HG03103 (cell line): ENCODE measurements around the gene FBXO39.
"Not testable (repeated sequence)": the region's sequence is repeated elsewhere in the genome, so short reads cannot be mapped to it uniquely, and the experiment has no call there.

Source experiments
- ATAC-seq: cut with Tn5 transposase; IDR thresholded peaks from one replicate; pipeline ENCODE4 v1.9.1; 2021; ENCODE audit warnings: low read depth; ENCODE audit not compliant: unreplicated experiment

FBXO39 gene

DNA sequence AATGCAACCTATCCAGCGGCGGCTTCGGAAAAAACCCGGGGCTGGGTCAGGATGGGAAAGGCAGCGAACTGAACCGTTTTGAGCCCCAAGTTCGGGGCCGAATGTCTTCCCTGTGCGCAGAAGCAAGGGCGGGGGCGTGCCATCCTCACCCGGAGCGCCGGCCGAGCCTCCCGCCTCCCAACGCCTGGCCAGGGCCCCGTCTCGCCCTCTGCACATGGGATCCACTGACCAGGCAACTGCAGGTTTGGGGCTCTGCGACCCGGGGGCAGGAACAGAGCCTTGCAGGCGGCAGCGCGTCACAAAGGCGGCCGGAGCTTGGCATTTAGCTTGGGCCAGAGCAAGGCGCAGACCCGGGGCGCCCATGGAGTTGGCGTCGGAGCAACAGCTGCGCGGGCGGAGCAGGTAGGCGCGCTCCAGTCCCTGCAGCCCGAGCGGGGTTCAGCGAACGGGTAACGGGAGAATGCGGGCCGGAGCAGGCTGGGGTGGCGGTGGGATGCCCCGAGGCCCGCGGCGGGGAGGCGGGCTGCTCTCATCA lies at the start of gene FBXO39:
Gene FBXO39, plus strand, starts transcription at position 345 of the 535 bp plus-strand sequence. CDS start 3,654 bp downstream, outside the sequence.
- no peak for ATAC-seq

DNA sequence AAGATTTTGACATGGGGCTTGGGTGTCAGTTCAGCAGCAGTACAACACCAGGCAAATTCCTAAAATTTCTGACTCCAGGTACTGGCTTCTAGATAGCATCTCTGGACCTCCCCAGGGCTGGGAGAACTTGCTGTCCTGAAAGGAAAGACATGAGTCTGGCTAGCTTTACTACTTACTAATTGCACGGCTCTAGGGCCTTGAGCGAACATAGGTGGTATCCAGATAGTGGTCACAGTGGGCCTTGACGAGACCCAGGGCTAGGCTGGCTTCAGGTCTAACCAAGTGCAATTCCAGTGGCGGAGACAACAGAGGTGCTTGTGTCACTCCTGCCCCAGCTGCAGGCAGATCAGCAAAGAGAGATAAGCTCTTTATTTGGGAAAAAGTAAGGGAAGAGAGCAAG lies 46.5 kb upstream of the FBXO39 start:
- ATAC-seq, result no peak

DNA sequence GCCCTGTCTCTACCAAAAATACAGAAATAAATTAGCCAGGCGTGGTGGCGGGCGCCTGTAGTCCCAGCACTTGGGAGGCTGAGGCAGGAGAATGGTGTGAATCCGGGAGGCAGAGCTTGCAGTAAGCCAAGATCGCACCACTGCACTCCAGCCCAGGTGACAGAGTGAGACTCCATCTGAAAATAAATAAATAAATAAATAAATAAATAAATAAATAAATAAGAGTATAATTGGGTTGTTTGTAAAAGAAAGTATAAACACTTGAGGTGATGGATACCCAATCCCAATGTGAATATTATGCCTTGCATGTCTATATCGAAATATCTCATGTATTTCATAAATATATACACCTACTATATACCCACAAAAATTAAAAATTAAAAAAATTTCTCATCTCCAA lies 29.4 kb upstream of the FBXO39 start:
- not testable (repeated sequence) for ATAC-seq

DNA sequence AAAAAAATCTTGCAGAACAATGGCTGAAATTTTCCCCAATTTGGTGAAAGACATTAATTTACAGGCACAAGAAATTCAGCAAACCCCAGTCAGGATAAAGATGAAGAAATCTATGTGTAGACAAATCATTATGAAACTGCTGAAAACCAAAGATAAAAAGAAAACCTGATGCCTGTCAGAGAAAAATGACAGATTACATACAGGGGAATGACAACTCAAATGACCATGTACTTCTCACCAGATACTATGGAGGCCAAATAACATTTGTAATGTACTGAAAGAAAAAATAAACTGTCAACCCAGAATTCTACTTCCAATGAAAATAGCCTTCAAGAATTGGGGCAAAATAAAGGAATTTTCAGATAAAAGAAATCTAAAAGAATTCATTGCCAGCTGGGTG lies 27.4 kb upstream of the FBXO39 start:
- ATAC-seq, result no peak

DNA sequence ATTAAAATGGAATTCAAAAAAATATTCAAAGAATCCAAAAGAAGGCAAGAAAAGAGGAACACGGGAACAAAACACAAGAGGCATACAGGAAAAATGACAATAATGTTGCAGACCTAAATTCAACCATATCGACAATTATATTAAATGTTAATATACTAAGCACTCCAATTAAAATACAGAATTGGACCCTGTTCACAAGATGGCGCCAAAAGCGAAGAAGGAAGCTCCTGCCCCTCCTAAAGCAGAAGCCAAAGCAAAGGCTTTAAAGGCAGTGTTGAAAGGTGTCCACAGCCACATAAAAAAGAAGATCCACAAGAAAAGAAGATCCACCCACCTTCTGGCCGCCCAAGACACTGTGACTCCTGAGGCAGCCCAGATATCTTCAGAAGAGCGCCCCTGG lies 26.5 kb upstream of the FBXO39 start:
- no peak for ATAC-seq

DNA sequence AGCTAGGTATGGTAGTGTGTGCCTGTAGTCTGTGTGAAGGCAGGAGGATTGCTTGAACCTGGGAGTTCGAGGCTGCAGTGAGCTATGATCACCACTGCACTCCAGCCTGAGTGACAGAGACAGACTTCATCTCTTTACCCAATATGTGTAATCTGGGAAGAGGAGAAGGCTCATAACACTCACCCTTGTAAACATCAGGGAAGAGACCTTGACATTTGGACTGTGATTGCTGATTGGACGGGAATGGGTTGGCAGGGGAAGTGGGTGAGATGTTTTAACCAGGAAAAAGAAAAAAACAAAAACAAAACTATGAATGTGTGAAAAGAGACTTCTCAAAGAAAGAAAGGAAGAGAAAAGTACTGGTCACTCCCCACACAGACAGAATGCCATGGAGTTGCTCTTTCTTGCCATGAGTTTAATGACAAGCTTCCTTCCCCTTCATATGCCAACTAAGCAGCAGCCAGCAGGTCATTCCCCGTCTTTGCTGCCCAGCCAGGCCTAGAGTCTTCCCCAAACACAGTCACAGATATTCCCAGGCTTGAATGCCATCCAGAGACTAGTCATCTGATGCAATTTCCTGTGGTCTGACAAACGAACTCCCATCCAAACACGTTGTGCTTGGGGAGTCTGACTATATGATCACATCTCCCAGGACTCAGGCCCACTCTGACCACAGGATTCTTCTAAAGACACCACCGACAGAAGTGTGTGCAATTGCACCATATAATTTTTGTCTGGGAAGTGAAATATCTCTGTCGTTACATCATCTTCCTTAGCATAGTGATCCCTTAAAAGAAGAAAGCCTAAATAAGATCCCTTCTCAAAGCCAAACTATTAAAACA lies 23.7 kb upstream of the FBXO39 start:
- ATAC-seq, result no peak

DNA sequence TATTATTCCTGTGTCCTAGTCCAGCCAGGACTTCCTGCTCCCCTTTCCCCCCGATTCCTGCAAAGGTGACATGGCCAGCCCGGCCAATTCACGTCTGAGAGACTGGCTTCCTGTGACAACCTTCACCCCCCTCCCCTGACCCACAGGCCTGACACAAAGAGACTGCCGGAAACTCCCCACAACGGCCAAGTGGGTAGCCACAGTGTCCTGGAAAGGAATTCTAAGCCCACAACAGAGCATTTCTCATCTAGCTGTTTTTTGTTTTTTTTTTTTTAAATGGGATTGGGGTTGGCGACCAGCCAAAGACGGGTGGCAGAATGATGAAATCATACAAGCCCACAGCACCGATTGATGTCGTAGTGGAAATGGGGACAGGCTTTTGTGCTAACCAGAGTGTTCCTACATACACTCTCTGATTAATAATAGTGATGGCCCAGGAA lies 23.0 kb upstream of the FBXO39 start:
- ATAC-seq, result no peak

DNA sequence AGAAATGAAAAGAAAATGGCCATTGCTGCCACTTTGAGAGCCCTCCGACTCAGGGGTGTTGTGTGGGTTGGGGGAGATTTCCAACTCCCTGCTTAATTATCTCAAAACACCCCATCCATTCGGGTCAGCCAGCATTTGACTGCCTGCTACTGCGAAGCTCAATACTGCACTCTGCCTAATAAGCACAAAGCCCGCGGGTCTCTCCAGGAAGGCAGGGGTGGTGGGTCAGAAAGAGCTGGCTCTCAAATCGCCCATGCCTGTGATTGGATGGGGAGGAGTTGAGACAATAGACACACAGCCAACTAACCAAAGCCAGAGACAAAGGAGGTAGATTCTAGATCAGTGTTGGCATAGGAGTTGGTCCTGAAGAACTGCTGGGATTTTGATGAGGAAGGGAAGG lies 22.5 kb upstream of the FBXO39 start:
- no peak for ATAC-seq

DNA sequence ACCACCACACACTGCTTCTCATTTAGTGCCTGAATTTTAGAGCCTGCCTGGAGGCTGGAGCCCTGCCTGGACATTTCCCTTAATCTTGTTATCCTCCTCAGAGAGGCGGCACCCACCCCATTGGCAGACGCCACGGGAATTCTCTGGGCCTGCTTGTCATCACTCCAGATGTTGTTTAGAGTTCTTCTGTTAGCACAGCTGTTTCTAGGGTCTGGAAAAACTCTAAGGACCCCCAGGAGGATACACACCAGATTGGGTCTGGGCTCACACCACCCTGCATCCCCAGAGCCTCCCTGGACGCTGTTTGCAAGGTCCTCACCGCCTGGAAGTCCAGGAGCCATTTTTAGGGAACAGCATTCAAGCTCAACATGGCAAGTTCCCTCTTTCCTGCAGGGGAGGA lies 20.7 kb upstream of the FBXO39 start:
- no peak for ATAC-seq

DNA sequence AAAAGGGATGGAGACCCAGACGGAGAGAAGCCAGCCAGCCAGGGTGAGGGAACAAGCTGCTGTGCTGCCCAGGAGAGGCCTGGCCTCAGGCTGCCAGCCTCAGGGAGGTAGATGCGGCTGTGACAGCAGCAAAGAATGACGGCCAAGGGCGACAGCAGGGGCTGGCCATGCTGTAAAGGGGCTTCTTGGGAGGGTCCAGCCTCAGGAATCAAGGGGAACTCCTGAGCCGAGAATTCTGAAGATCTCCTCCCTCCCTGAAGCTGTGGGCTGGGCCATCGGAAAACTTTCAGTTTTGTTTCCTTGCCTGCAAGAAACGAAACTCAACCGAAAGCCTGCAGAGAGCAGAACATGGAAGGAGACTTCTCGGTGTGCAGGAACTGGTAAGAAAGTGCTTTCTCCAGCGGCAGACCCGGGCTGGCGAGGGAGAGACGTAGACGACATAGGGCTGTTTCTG lies 20.3 kb upstream of the FBXO39 start, which contains the start of gene XAF1:
Gene XAF1, plus strand, starts transcription at position 316 of the 454 bp plus-strand sequence. Its CDS starts 33 bp downstream, at position 349.
- no peak for ATAC-seq

DNA sequence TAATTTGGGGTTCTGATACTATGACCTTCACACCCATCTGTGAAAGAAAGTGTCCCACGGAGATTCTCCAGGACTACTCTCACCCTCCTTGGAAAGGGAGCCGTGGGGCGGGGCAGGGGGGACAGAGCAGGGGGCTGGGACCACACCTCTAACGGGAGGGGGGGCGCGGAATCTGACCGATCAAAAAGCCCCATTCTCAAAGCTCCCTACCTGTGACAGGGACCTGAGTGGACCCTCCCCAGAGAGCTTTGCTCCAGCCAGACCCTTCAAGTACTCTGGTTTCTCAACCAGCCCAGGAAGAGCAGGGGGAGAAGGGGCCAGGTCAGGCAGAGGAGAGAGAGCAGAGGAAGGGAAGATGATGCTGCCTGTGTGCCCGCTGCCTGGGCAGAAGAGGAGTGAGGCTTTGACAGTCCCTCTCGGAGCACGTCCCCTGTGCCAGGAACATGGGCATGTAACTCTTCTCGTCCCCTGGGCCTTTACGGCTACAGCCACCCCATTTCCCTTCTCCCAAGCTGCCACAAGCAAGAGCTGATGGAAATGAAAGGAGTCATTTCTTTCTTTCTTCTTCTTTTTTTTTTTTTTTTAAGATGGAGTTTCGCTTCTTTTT lies 19.5 kb upstream of the FBXO39 start:
- ATAC-seq, result no peak

DNA sequence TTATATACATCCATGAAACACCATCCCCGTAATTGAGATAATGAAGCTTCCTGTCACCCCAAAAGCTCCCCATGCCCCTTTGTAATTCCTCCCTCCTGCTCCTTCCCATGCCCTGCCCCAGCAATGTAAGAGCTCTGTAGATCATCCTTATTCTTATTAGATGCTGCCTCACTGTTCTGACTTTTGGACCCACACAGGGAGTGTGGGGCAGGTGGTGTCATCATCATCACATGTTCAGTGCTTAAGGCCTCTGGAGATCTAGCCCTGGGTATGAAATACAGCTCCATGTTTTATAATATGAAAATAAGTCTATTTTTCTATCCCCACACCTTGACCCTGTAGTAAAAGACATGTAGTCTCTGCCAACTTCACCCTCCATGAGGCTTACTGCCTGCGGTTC lies 18.3 kb upstream of the FBXO39 start:
- ATAC-seq, result no peak

DNA sequence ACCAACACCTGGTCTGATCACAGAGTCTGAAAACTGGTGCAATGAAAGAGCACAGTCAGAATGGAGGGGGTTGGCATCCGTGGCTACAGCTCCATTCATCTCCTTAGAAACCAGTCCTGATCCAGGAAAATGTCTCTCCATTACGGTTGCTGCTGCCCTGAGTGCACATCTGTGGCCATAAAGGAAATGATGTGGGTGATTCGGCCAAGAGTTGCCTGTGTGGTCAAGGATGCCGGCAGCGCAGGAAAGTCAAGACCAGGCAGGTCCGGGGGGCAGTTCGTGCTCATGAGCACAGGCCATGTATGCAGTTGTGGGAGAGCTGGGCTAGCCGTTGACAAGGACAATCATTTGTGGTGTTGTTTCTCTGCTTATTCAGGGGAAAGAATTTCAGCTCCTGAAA lies 14.2 kb upstream of the FBXO39 start:
- ATAC-seq, result no peak

DNA sequence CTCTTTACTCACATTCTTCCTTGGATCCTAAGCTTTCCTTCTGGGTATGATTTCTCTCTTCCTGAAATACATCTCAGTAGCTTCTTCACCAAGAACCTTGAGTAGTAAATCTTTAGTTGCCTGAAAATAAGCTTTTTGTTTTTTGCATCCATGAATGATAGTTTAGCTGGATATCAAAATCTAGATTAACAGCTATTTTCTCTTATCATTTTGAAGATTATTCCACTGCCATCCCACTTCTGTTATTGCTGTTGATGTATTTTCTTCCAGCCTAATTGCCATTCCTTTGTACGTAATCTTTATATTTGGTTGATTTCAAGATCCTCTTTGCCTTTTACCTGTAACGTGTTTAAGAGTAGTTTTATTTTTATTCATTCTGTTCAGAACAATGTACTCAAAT lies 7.6 kb upstream of the FBXO39 start:
- ATAC-seq, result no peak

DNA sequence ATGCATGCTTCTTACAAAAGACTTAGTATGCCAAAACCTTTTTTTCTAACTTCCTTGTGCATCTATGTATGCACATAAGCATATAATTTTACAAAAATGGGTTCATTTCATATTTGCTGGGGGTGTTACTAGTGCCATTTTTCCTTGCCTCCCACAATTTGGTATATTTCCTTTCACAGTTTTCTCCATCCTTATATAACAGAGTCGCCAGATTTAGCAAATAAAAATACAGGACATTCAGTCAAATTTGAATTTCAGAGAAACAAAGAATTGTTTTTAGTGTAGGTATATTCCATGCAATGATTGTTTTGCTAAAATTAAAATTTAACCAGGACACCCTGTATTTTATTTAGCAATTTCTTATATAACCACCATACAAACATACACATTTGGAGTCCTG lies 4.0 kb upstream of the FBXO39 start:
- no peak for ATAC-seq

DNA sequence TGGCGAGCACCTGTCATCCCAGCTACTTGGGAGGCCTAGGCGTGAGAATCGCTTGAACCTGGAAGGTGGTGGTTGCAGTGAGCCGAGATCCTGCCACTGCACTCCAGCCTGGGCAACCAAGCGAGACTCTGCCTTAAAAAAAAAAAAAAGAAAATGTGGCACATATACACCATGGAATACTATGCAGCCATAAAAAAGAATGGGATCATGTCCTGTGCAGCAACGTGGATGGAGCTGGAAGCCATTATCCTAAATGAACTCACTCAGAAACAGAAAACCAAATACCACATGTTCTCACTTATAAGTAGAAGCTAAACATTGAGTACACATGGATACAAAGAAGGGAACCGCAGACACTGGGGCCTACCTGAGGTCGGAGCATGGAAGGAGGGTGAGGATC lies 1.1 kb upstream of the FBXO39 start:
- ATAC-seq, result not testable (repeated sequence)

DNA sequence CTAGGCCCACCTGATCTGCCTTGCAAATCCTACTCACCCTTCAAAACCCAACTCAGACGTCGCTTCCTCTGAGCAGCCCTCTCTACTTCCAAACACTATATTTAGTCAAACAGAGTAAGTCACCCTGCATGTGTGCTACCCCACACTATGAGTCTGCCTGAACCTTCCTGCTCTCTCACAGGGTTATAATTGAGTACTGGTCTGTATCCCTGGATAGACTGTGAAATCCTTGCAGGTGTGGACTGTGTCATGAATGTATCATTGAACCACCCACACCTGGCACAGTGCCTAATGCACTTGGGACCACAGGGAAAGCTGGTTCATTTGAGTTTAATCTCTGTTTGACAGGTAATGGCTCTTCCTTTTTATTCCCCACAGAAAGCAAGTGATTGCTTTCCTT lies 3.4 kb downstream of the FBXO39 start:
- ATAC-seq, result no peak

DNA sequence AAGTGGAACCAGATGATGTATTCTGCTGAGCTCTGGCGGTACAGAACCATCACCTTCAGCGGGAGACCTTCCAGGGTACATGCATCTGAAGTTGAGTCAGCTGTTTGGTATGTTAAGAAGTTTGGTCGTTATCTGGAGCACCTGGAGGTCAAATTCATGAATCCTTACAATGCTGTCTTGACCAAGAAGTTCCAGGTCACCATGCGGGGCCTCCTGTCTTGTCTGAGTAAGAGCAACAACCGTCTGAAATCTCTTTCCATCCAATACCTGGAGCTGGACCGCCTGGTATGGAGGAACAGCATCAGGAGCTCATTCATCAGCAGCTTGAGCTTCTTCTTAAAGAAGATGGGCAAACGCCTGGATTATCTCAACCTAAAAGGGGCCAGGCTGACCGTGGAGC lies 4.0 kb downstream of the FBXO39 start:
- no peak for ATAC-seq

DNA sequence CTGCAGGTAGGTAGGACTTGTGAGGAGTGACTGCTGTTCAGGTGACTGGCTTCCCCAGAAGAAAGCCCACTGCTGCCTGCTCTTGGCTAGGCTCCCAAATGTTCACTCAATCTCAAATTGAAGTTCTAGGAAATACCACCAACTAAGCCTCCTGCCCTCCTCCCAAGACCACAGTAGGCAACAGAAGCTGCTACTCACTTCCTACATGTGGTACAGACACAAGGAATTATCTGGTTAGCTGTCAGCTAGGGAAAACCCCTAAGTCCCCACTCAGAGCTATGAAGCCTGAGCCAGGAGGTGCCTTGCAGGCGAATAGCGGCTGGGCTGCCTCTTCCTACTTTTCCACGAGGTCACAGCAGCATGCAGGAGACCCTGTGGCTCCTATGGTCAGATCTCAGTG lies 4.9 kb downstream of the FBXO39 start:
- no peak for ATAC-seq

DNA sequence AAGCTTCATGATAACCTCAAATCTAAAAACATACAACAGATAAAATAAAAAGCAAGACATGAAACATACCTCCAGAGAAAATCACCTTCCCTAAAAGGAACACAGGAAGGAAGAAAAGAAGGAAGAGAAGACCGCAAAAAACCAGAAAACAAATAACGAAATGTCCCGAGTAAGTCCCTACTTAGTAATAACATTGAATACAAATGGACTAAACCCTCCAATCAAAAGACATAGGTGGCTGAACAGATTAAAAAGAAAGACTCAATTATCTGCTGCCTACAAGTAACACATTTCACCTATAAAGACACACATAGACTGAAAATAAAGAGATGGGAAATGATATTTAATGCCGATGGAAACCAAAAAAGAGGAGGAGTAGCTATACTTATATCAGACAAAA lies 6.2 kb downstream of the FBXO39 start:
- no peak for ATAC-seq

DNA sequence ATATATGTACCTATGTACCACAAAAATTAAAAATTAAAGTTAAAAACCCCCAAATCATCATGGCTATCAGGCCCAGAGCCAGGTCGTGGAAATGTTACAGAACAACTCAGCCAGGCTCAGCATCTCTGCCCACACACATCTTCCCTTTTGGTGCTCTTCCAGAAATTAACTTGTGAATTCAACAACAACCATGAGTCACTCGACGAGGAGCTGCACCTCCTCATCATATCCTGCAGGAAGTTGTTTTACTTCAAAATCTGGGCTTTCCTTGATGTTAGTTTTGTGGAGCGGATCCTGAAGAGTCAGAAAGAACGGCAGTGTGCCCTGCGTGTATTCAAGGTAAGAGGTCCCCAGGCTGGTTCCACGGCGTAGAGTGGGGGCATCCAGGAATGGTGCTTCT lies 10.6 kb downstream of the FBXO39 start:
- ATAC-seq, result no peak
